ENCODE measurements around the gene CCR3. TPM values are rescaled to one million over a fixed set of nuclear protein-coding genes. Genes with fewer than 3 reads are reported as not detected.

CCR3 gene
- total RNA-seq, 1 experiment from 2014 or later: not detected

- Histone ChIP-seq H3K36me3 (no peaks in the 10 kb centered on the region), H3K9me3 (replicated peaks) (no peaks in the 10 kb centered on the region), H3K4me3 (no peak overlapping the region), H3K4me1 (no peaks in the 10 kb centered on the region), H3K27me3 (no peaks in the 10 kb centered on the region), H3K27ac (no peak overlapping the region)
- DNase-seq: peak; percentile 5 to 37
Observed at GRCh38 chr3:46276497-46277099, 34.3 kb downstream of the CCR3 start.

- no peaks in the 10 kb centered on the region for H3K36me3 ChIP-seq
- H3K4me1 ChIP-seq: no peaks in the 10 kb centered on the region
- H3K4me3 ChIP-seq: no peak overlapping the region
- no peaks in the 10 kb centered on the region for H3K9me3 ChIP-seq (replicated peaks)
- H3K27ac ChIP-seq: no peak overlapping the region
- no peaks in the 10 kb centered on the region for H3K27me3 ChIP-seq
- no peak for DNase-seq
Observed at GRCh38 chr3:46277476-46277875, 35.2 kb downstream of the CCR3 start.

GRCh38 chr3:46278816-46279672 is 36.8 kb downstream of the CCR3 start:
- Histone ChIP-seq H3K9me3 (replicated peaks) (no peaks in the 10 kb centered on the region), H3K27ac (no peak overlapping the region), H3K36me3 (no peaks in the 10 kb centered on the region), H3K4me1 (no peaks in the 10 kb centered on the region), H3K4me3 (no peak overlapping the region), H3K27me3 (no peaks in the 10 kb centered on the region)
- no peak for DNase-seq

GRCh38 chr3:46280105-46280797 is 38.0 kb downstream of the CCR3 start:
- no peak for DNase-seq
- no peak overlapping the region for H3K27ac ChIP-seq
- no peaks in the 10 kb centered on the region for H3K4me1 ChIP-seq
- no peaks in the 10 kb centered on the region for H3K27me3 ChIP-seq
- H3K36me3 ChIP-seq: no peaks in the 10 kb centered on the region
- H3K9me3 ChIP-seq (replicated peaks): no peaks in the 10 kb centered on the region
- H3K4me3 ChIP-seq: no peak overlapping the region

GRCh38 chr3:46281551-46281950 is 39.3 kb downstream of the CCR3 start:
- Histone ChIP-seq H3K9me3 (replicated peaks) (no peaks in the 10 kb centered on the region), H3K4me1 (no peaks in the 10 kb centered on the region), H3K4me3 (no peak overlapping the region), H3K36me3 (no peaks in the 10 kb centered on the region), H3K27me3 (no peaks in the 10 kb centered on the region), H3K27ac (no peak overlapping the region)
- DNase-seq: no peak

- Histone ChIP-seq H3K4me3 (no peak overlapping the region), H3K27ac (no peak overlapping the region), H3K27me3 (no peaks in the 10 kb centered on the region), H3K9me3 (replicated peaks) (no peaks in the 10 kb centered on the region), H3K36me3 (no peaks in the 10 kb centered on the region), H3K4me1 (no peaks in the 10 kb centered on the region)
- no peak for DNase-seq
Observed at GRCh38 chr3:46282041-46282440, 39.8 kb downstream of the CCR3 start.

GRCh38 chr3:46282696-46283095 is 40.4 kb downstream of the CCR3 start:
- no peak overlapping the region for H3K27ac ChIP-seq
- H3K4me3 ChIP-seq: no peak overlapping the region
- no peaks in the 10 kb centered on the region for H3K36me3 ChIP-seq
- no peaks in the 10 kb centered on the region for H3K4me1 ChIP-seq
- H3K9me3 ChIP-seq (replicated peaks): no peaks in the 10 kb centered on the region
- no peak for DNase-seq
- no peaks in the 10 kb centered on the region for H3K27me3 ChIP-seq

GRCh38 chr3:46283881-46284450 is 41.7 kb downstream of the CCR3 start:
- no peaks in the 10 kb centered on the region for H3K9me3 ChIP-seq (replicated peaks)
- no peak for DNase-seq
- H3K4me1 ChIP-seq: no peaks in the 10 kb centered on the region
- no peak overlapping the region for H3K27ac ChIP-seq
- no peaks in the 10 kb centered on the region for H3K27me3 ChIP-seq
- H3K36me3 ChIP-seq: no peaks in the 10 kb centered on the region
- H3K4me3 ChIP-seq: no peak overlapping the region

- Histone ChIP-seq H3K36me3 (no peaks in the 10 kb centered on the region), H3K4me1 (no peaks in the 10 kb centered on the region), H3K27ac (no peak overlapping the region), H3K4me3 (no peak overlapping the region), H3K27me3 (no peaks in the 10 kb centered on the region), H3K9me3 (replicated peaks) (no peaks in the 10 kb centered on the region)
- no peak for DNase-seq
Observed at GRCh38 chr3:46284981-46285683, 42.9 kb downstream of the CCR3 start.

- Histone ChIP-seq H3K9me3 (replicated peaks) (no peaks in the 10 kb centered on the region), H3K4me1 (no peaks in the 10 kb centered on the region), H3K27ac (no peak overlapping the region), H3K27me3 (no peaks in the 10 kb centered on the region), H3K36me3 (no peaks in the 10 kb centered on the region), H3K4me3 (no peak overlapping the region)
- no peak for DNase-seq
Observed at GRCh38 chr3:46285931-46286619, 43.8 kb downstream of the CCR3 start.

- no peak for DNase-seq
- Histone ChIP-seq H3K9me3 (replicated peaks) (no peaks in the 10 kb centered on the region), H3K36me3 (no peaks in the 10 kb centered on the region), H3K4me3 (no peak overlapping the region), H3K27ac (no peak overlapping the region), H3K27me3 (no peaks in the 10 kb centered on the region), H3K4me1 (no peaks in the 10 kb centered on the region)
Observed at GRCh38 chr3:46286947-46287565, 44.8 kb downstream of the CCR3 start.

GRCh38 chr3:46289551-46289950 is 47.3 kb downstream of the CCR3 start:
- Histone ChIP-seq H3K4me1 (no peaks in the 10 kb centered on the region), H3K9me3 (replicated peaks) (no peaks in the 10 kb centered on the region), H3K27ac (no peak overlapping the region), H3K27me3 (no peaks in the 10 kb centered on the region), H3K36me3 (no peaks in the 10 kb centered on the region), H3K4me3 (no peak overlapping the region)
- DNase-seq: no peak

- Histone ChIP-seq H3K27ac (no peak overlapping the region), H3K4me3 (no peak overlapping the region), H3K9me3 (replicated peaks) (no peaks in the 10 kb centered on the region)
Observed at GRCh38 chr3:46289966-46290365, 47.7 kb downstream of the CCR3 start.

GRCh38 chr3:46291046-46291445 is 48.8 kb downstream of the CCR3 start:
- no peak for DNase-seq
- no peak overlapping the region for H3K27ac ChIP-seq
- H3K4me1 ChIP-seq: no peaks in the 10 kb centered on the region
- H3K9me3 ChIP-seq (replicated peaks): no peaks in the 10 kb centered on the region
- H3K36me3 ChIP-seq: no peaks in the 10 kb centered on the region
- no peaks in the 10 kb centered on the region for H3K27me3 ChIP-seq
- no peak overlapping the region for H3K4me3 ChIP-seq

More at GRCh38 chr3:46289966-46290365, 47.7 kb downstream of the CCR3 start:
- H3K36me3 ChIP-seq: no peaks in the 10 kb centered on the region
- no peak for DNase-seq
- no peaks in the 10 kb centered on the region for H3K4me1 ChIP-seq
- H3K27me3 ChIP-seq: no peaks in the 10 kb centered on the region
